COR-L47 (cell line): ENCODE measurements around the gene PARD3B.

Source experiments
- DNase-seq: peaks from one replicate; lab custom pipeline; 2025; lab: John Stamatoyannopoulos, UW

The PARD3B gene

GRCh38 chr2:205657579-205657978, 1112.3 kb downstream of the PARD3B start:
- no peak for DNase-seq

DNA sequence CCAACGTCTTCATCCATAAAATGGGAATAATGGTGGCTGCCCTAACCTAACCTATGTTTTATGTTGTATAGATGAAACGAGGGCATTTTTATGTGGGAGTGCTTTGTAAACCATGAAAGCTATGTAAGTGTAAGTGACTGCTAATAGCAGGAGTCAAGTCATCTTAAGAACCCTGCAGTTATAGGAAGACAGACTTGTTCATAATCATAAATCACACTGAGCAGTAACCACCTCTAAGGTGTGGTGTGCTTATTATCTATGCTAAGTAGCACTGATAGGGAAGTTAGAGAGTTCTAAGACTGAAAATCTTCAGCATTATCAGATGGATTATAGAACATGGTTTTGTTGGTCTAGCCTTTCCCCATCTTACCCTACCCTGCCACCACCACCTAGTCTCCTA, 1112.8 kb downstream of the PARD3B start:
- DNase-seq, result no peak

DNA sequence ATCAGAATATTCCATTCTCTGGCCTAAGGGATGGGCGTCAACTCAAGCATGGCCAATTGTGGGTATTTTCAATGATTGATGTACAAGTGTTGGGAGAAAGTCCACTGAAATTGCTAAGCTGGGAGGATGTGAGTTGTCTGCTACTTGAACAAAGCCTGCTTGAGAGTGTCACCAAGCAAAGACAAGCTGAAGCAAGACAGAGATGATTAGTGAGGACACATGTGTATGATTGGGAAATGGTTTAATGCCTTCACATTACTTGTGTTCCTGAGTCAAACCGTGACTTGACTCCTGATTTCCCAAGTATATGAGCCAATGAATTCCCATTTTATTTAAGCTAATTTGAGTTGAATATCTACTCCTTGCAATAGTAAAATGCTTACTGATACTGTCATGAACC, 1113.3 kb downstream of the PARD3B start:
- no peak for DNase-seq

GRCh38 chr2:205659922-205660321, 1114.6 kb downstream of the PARD3B start:
- no peak for DNase-seq

- no peak for DNase-seq
Measured at GRCh38 chr2:205660521-205661124, 1115.3 kb downstream of the PARD3B start.

GRCh38 chr2:205661281-205661680, 1116.0 kb downstream of the PARD3B start:
- no peak for DNase-seq

GRCh38 chr2:205662206-205662965, 1117.1 kb downstream of the PARD3B start:
- no peak for DNase-seq

DNA sequence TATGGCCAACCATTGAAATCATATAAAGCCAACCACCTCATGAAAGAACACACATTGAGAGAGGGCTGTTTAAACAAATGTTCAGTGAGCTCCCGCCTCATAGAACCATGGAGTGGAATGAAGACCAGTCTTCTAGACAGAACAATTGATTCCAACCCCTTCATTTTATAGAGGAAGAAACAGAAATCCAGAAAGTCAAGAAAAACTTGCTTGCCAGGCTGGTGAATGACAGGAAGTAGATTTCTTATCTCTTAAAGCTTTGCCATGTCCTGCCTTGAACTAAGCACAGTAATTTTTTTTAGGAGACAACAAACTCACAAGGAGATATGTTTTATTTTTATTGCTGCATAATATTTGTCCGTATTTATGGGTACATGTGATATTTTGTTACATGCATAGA, 1120.5 kb downstream of the PARD3B start:
- no peak for DNase-seq
